IgD-negative memory B cell (primary cell): ENCODE results near the gene BCL2. TPM values are rescaled to one million over a fixed set of nuclear protein-coding genes. Genes with fewer than 3 reads are reported as not detected.
A peak's percentile ranks its signal among the peaks of the same experiment; 100 is the strongest.

Source experiments
- H3K27ac Mint-ChIP-seq, 3 donors: one replicate each; pipeline ENCODE4 v1.8.0; 2020 to 2022; ENCODE audit warnings: mild to moderate bottlenecking in 3 of 3, mixed read lengths in 3 of 3, moderate library complexity in 1 of 3
- H3K27me3 Mint-ChIP-seq: one replicate; pipeline ENCODE4 v1.8.0; 2021; ENCODE audit warnings: mixed read lengths
- H3K36me3 Mint-ChIP-seq: one replicate; pipeline ENCODE4 v1.8.0; 2020; ENCODE audit warnings: mild to moderate bottlenecking, mixed read lengths
- H3K4me1 Mint-ChIP-seq, 3 donors: one replicate each; pipeline ENCODE4 v1.8.0; 2020 to 2022; ENCODE audit warnings: mixed read lengths in 3 of 3, mild to moderate bottlenecking in 1 of 3
- H3K4me3 Mint-ChIP-seq, 4 donors: one replicate each; pipeline ENCODE4 v1.8.0; 2020 to 2022; ENCODE audit warnings: mild to moderate bottlenecking in 4 of 4, mixed read lengths in 4 of 4, moderate library complexity in 3 of 4
- H3K9me3 Mint-ChIP-seq, 3 donors: one replicate each; pipeline ENCODE4 v1.8.0; 2020 to 2021; ENCODE audit warnings: mixed read lengths in 3 of 3, mild to moderate bottlenecking in 1 of 3
- polyA plus RNA-seq: library from polyadenylated mRNA; unstranded; fragments of 300-500 nt; fragmentation: Illumina TruSeq; gene quantifications from one replicate; pipeline ENCODE4 v1.2.3, GENCODE V29; 2021

BCL2 gene
- polyA plus RNA-seq, 1 donor from 2014 or later, result 36.2 TPM

DNA sequence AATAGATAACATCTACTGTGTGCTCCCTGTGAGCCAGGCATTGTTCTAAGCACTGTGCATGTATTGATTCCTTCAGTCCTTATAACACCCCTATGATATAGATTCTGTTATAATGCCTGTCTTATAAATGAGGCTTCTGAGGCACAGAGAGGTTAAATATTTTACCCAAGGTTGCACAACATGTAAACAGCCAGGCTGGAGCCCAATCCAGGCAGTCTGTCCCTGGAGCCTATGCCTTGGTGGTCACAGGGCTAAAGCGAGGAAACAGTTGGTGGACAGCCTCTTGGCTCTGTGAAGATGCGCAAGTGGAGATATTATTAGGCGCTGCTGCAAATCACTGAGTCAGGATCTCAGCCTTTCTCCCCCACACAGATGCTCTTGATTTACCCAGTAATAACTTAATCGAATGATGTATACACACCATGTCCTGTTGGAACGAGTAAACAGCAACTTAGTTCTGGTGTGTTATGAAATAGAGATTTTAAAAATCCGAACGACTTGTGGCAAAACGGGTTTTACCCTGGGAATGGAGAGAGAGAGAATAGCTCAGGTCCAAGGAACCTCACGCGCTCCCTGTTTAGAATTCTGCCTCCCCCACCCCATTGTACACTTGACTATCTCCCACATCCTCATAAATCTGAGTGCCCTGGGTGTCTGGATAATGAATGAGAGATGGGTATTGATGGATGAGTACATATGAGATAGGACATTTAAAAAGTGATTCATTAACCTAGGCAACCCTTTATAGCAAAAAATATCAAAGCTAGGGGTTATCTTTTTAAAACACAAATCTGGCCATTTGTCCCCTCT lies 231.9 kb downstream of the BCL2 start:
- H3K4me3 Mint-ChIP-seq, result no peak overlapping the region
- no peaks in the 10 kb centered on the region for H3K36me3 Mint-ChIP-seq
- H3K4me1 Mint-ChIP-seq, result no peaks in the 10 kb centered on the region
- H3K27ac Mint-ChIP-seq, result no peak overlapping the region
- peaks cover 0 to 3% (median 3%) of the 10 kb centered on the region in 3 donors for H3K9me3 Mint-ChIP-seq
- peaks cover 15% of the 10 kb centered on the region for H3K27me3 Mint-ChIP-seq

DNA sequence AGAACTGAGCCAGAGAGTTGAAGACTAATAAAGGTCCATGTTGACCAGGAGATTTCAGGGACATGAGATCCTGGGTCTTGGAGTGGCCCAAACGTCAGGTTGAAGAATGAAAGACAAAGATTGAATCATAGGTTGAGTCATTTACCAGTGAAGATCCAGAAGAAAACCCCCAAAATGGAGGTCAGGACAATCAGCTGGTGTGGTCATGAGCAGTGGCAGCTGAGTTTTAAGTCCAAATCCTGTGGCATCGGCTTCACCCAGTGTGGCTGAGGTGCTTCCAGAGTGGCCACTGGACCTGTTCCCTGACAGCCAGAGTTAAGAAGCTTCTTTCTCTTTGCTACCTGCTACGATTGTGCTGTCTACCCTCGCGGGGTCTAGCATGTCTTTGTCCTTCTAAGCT lies 234.0 kb downstream of the BCL2 start:
- no peaks in the 10 kb centered on the region for H3K4me1 Mint-ChIP-seq
- H3K27ac Mint-ChIP-seq, result no peak overlapping the region
- H3K36me3 Mint-ChIP-seq, result no peaks in the 10 kb centered on the region
- H3K27me3 Mint-ChIP-seq, result peaks cover 15% of the 10 kb centered on the region
- H3K4me3 Mint-ChIP-seq, result no peak overlapping the region
- H3K9me3 Mint-ChIP-seq, result peaks cover 0 to 3% (median 3%) of the 10 kb centered on the region in 3 donors

DNA sequence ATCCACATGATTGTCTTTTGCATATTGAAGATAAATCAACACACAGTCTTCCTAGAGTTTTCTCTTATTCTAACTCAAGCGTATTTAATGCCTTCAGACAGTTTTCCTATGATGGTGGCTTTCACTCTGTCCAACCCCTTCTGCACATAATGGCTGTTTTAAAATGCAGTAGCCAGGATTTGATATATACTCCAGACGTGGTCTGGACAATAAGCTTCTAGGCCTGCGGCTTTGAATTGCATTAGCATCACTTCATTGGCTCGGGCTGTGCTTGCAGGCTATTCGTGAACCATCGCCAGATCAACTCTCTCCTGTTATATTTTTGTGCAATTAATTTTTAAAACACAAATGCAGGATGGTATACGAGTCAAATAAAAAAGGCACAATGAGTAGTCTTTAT lies 235.3 kb downstream of the BCL2 start:
- Mint-ChIP-seq H3K4me3 (no peak overlapping the region), H3K9me3 (peaks cover 3 to 13% (median 7%) of the 10 kb centered on the region in 3 donors), H3K27ac (no peak overlapping the region), H3K4me1 (peaks cover 0 to 2% (median 0%) of the 10 kb centered on the region in 3 donors), H3K27me3 (peaks cover 7% of the 10 kb centered on the region), H3K36me3 (peaks cover 2% of the 10 kb centered on the region)

DNA sequence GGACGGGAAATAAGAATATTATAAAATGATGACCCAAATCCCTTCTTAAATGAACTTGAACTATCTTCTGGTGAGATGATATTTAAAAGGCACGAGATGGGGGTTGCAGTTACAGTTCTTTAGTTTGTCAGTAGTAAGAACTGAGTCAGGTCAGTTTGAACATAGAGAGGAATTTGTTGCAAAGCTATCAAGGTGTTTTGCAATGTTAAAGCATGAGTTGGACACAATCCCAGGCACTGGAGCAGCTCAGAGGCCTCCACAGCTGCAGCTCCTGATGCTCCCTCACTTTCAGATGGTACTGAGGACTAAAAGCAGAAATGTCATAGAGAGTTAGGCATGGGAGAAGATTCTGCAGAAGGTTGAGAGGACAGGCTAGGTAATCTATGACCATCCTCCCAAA lies 236.0 kb downstream of the BCL2 start:
- Mint-ChIP-seq H3K4me1 (peaks cover under 1 to 4% (median 1%) of the 10 kb centered on the region in 3 donors), H3K4me3 (peak overlapping the region in 1 of 4 donors; percentile 37), H3K27me3 (peaks cover 4% of the 10 kb centered on the region), H3K36me3 (peaks cover 2% of the 10 kb centered on the region), H3K27ac (no peak overlapping the region), H3K9me3 (peaks cover 3 to 15% (median 7%) of the 10 kb centered on the region in 3 donors)

DNA sequence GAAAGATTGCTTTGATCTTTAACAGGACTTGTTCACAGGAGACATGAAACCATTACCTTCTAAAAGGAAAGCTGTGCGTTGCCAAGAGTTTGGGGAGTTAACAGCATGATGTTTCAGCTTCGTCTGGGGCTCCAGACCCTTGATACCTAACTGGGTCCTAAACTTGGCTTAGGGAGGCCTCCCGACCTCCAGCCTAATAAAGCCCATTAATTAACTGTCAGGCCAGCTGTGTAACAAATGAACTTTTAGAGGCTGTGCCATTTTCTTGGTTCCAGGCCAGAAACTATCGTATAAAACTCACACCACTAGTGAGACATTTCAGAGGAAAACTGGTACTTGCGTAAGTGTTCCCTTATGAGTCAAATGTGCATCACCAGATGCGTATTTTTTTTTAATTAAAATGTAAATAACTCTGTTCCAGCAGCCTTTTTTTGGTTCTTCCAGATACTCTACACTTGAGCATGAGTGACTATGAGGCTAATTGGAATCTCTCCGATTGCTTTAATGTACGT lies 236.5 kb downstream of the BCL2 start:
- Mint-ChIP-seq H3K36me3 (peaks cover 2% of the 10 kb centered on the region), H3K27ac (no peak overlapping the region), H3K9me3 (peaks cover 3 to 15% (median 7%) of the 10 kb centered on the region in 3 donors), H3K4me3 (no peak overlapping the region), H3K4me1 (peaks cover 1 to 7% (median 5%) of the 10 kb centered on the region in 3 donors), H3K27me3 (peaks cover 5% of the 10 kb centered on the region)

DNA sequence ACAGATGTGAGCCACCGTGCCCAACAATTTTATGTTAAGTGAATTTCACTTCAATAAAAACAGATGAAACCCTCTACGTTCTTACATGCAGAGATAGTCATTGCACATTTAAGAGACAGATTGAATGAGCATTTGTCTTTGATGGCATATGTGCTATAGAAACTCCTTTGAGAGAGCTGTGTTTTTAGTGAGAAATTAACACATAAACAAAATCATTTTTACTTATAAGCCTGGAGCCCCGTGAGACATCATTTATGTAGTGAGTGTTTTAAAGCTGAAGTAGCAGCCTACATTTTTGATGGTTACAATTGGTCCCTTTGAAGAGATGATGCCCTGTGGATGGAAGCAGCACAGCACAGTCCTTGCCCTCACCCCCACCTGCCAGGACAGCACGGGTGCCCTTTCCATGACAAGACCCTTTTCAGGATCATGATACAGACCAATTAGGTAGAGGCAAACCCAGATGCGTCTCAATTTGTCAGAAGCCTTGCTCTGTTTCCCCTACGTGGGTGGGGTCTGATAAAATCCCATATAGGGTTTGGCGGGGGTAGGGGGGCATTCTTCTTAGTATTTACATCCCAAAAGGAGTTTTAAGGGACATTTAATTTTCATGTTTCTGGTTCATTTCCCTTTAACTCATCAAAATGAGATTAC lies 237.1 kb downstream of the BCL2 start:
- peaks cover 5% of the 10 kb centered on the region for H3K27me3 Mint-ChIP-seq
- peaks cover 3 to 15% (median 7%) of the 10 kb centered on the region in 3 donors for H3K9me3 Mint-ChIP-seq
- H3K36me3 Mint-ChIP-seq, result peaks cover 2% of the 10 kb centered on the region
- H3K27ac Mint-ChIP-seq, result no peak overlapping the region
- H3K4me1 Mint-ChIP-seq, result peaks cover 1 to 7% (median 6%) of the 10 kb centered on the region in 3 donors
- H3K4me3 Mint-ChIP-seq, result no peak overlapping the region

DNA sequence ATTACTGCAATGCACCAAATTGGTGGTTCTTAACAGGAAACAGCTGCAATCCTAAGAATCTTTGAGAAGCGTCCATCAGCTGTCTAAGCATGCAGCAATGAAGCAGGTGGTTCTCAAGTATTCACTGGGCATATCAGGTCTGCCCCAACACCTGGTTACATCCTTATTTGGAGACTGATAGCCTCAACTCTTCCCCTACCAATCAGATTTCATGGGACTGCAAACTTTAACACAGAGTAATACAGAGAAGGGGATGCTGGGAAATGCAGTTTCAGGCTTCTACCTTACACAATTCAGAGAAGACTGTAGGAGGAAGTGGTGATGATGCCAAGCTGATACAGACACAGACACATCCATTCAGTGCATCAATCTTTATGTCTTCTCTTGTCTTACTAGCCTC lies 240.5 kb downstream of the BCL2 start:
- Mint-ChIP-seq H3K4me1 (peaks cover 6 to 16% (median 6%) of the 10 kb centered on the region in 3 donors), H3K36me3 (peaks cover 2% of the 10 kb centered on the region), H3K27me3 (peaks cover 1% of the 10 kb centered on the region), H3K9me3 (peaks cover 3 to 12% (median 4%) of the 10 kb centered on the region in 3 donors), H3K27ac (no peak overlapping the region), H3K4me3 (peak overlapping the region in 1 of 4 donors; percentile 24)

DNA sequence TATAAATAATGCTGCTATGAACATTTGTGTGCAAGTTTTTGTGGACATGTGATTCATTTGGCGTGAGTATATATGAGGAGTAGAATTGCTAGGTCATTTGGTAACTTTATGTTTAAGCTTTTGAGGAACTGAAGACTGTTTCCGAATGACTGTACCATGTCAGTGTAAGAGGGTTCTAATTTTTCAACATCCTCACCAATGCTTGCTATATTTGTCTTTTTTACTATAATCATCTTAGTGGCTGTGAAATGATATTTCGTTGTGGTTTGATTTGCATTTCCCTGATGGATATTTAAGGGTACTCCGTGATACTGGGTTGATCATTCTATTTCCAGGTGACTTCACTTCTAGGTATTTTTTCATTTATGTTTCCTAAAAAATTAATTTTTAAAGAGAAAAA lies 241.1 kb downstream of the BCL2 start:
- Mint-ChIP-seq H3K4me1 (peaks cover 6 to 16% (median 6%) of the 10 kb centered on the region in 3 donors), H3K27me3 (peaks cover 1% of the 10 kb centered on the region), H3K4me3 (no peak overlapping the region), H3K9me3 (peaks cover 3 to 12% (median 4%) of the 10 kb centered on the region in 3 donors), H3K36me3 (peaks cover 2% of the 10 kb centered on the region), H3K27ac (no peak overlapping the region)

DNA sequence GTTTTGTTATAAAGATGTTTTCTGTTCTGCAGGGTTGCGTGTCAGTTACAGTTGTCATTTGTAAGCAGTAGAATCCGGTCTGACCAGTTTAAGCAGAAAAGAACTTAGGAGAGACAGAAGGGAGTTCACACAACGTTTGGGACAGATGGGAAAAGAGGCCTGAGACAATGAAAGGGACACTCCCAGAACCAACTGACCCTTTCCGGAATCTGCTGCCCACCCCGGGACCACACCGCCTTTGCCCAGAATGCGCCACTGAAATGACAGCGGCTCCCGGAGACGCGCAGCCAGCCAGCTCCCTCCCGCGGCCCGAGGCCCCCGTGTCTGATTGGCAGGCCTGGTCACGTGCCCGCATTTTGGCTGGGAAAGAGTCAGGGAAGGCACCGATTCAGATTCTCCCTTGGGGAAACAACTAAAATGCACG lies 244.6 kb downstream of the BCL2 start:
- no peak overlapping the region for H3K27ac Mint-ChIP-seq
- H3K9me3 Mint-ChIP-seq, result peaks cover 3 to 10% (median 3%) of the 10 kb centered on the region in 3 donors
- H3K36me3 Mint-ChIP-seq, result peaks cover 2% of the 10 kb centered on the region
- peaks cover 1% of the 10 kb centered on the region for H3K27me3 Mint-ChIP-seq
- peak overlapping the region; percentile 43 to 92 (median 80) for H3K4me3 Mint-ChIP-seq
- H3K4me1 Mint-ChIP-seq, result peaks cover 6 to 16% (median 6%) of the 10 kb centered on the region in 3 donors

DNA sequence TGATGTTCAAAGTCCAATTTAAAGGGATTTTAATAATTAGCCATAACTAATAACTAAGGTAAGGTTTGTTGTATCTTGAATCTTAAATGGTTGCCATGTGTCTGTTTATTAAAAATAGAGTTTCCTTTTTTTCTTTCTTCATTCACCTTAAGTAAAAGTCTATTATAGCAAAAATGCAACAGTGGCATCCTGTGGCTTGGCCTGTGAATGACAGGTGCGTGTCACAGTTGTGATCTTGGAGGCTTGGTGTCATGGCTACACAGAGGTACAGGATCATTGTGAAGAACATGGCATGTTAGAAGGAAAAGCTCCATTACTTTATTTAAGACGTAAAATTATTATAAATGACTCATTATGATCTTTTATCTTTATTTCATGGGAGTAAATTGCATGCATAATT lies 246.1 kb downstream of the BCL2 start:
- Mint-ChIP-seq H3K4me1 (peaks cover 4 to 11% (median 4%) of the 10 kb centered on the region in 3 donors), H3K4me3 (no peak overlapping the region), H3K36me3 (no peaks in the 10 kb centered on the region), H3K27me3 (peaks cover 1% of the 10 kb centered on the region), H3K27ac (no peak overlapping the region), H3K9me3 (peaks cover 1 to 3% (median 2%) of the 10 kb centered on the region in 3 donors)

Other genes with a start within 250 kb of the BCL2 start
- gene KDSR, start 47.4 kb upstream of the BCL2 start, polyA plus RNA-seq, result 40.2 TPM
- 66.0 TPM for gene VPS4B, start 102.7 kb upstream of the BCL2 start, polyA plus RNA-seq
- gene SERPINB5, start 157.2 kb upstream of the BCL2 start, polyA plus RNA-seq, result not detected
- not detected for gene SERPINB12, start 222.6 kb upstream of the BCL2 start, polyA plus RNA-seq